ENCODE measurements around the gene SMIM41. TPM values are rescaled to one million over a fixed set of nuclear protein-coding genes. Genes with fewer than 3 reads are reported as not detected.
"Not testable (repeated sequence)": the region's sequence is repeated elsewhere in the genome, so short reads cannot be mapped to it uniquely, and the experiment has no call there.

Gene SMIM41
- total and polyA plus RNA-seq, 10 donors, result 0.64 to 8.1 (median 2.0) TPM

GRCh38 chr12:52096332-52097044 lies 17.0 kb downstream of the SMIM41 start:
- WGBS, 5 donors, result 91 to 95% (median 94%) methylated on average over 15 of the region's 15 CpGs
- H3K27me3 ChIP-seq (replicated peaks in 1 of 7), result peaks cover 0 to 30% (median 0%) of the 10 kb centered on the region in 7 donors
- no peak for TF ChIP-seq POLR2AphosphoS5 (IDR thresholded peaks at IDR 0.05)
- TF ChIP-seq POLR2A (IDR thresholded peaks at IDR 0.05), result no peak
- TF ChIP-seq, protein P1, sequence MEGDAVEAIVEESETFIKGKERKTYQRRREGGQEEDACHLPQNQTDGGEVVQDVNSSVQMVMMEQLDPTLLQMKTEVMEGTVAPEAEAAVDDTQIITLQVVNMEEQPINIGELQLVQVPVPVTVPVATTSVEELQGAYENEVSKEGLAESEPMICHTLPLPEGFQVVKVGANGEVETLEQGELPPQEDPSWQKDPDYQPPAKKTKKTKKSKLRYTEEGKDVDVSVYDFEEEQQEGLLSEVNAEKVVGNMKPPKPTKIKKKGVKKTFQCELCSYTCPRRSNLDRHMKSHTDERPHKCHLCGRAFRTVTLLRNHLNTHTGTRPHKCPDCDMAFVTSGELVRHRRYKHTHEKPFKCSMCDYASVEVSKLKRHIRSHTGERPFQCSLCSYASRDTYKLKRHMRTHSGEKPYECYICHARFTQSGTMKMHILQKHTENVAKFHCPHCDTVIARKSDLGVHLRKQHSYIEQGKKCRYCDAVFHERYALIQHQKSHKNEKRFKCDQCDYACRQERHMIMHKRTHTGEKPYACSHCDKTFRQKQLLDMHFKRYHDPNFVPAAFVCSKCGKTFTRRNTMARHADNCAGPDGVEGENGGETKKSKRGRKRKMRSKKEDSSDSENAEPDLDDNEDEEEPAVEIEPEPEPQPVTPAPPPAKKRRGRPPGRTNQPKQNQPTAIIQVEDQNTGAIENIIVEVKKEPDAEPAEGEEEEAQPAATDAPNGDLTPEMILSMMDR (IDR thresholded peaks at IDR 0.05 in 8 of 11, conservative IDR thresholded peaks at IDR 0.05 in 3 of 11), result no peak
- intact Hi-C loops (cut with DNase I; ENCODE audit: low total_unique reads), result no loop called here
- H3K4me3 ChIP-seq, result no peak overlapping the region
- no peaks in the 10 kb centered on the region for H3K9me3 ChIP-seq
- no peaks in the 10 kb centered on the region for H3K4me1 ChIP-seq
- no peak overlapping the region for H3K27ac ChIP-seq
- no peak for DNase-seq
- H3K36me3 ChIP-seq, result no peaks in the 10 kb centered on the region

- 86 to 89% (median 88%) methylated on average over 21 of the region's 21 CpGs for WGBS, 5 donors
- no peak overlapping the region for H3K4me3 ChIP-seq
- H3K4me1 ChIP-seq, result no peaks in the 10 kb centered on the region
- TF ChIP-seq, protein P1 (IDR thresholded peaks at IDR 0.05 in 8 of 11, conservative IDR thresholded peaks at IDR 0.05 in 3 of 11), result no peak
- no peak for TF ChIP-seq POLR2AphosphoS5 (IDR thresholded peaks at IDR 0.05)
- no peak for TF ChIP-seq POLR2A (IDR thresholded peaks at IDR 0.05)
- no peaks in the 10 kb centered on the region for H3K36me3 ChIP-seq
- H3K9me3 ChIP-seq, result no peaks in the 10 kb centered on the region
- intact Hi-C loops (cut with DNase I; ENCODE audit: low total_unique reads), result no loop called here
- H3K27ac ChIP-seq, result no peak overlapping the region
- DNase-seq, result peak; percentile 39
- H3K27me3 ChIP-seq (replicated peaks in 1 of 7), result peaks cover 0 to 30% (median 0%) of the 10 kb centered on the region in 7 donors
Measured at GRCh38 chr12:52097045-52097666, 17.7 kb downstream of the SMIM41 start.

GRCh38 chr12:52104431-52105089 lies 25.1 kb downstream of the SMIM41 start:
- H3K9me3 ChIP-seq; H3K4me3 ChIP-seq; H3K27ac ChIP-seq; H3K36me3 ChIP-seq; intact Hi-C loops (cut with DNase I; ENCODE audit: low total_unique reads): not testable (repeated sequence)
- DNase-seq, result peak; percentile 41
- Histone ChIP-seq H3K27me3 (replicated peaks in 1 of 7) (peaks cover 0 to 12% (median 0%) of the 10 kb centered on the region in 7 donors), H3K4me1 (peaks cover 0 to 16% (median 2%) of the 10 kb centered on the region in 6 donors)
- 48 to 59% (median 52%) methylated on average over 10 of the region's 10 CpGs for WGBS, 5 donors

DNA sequence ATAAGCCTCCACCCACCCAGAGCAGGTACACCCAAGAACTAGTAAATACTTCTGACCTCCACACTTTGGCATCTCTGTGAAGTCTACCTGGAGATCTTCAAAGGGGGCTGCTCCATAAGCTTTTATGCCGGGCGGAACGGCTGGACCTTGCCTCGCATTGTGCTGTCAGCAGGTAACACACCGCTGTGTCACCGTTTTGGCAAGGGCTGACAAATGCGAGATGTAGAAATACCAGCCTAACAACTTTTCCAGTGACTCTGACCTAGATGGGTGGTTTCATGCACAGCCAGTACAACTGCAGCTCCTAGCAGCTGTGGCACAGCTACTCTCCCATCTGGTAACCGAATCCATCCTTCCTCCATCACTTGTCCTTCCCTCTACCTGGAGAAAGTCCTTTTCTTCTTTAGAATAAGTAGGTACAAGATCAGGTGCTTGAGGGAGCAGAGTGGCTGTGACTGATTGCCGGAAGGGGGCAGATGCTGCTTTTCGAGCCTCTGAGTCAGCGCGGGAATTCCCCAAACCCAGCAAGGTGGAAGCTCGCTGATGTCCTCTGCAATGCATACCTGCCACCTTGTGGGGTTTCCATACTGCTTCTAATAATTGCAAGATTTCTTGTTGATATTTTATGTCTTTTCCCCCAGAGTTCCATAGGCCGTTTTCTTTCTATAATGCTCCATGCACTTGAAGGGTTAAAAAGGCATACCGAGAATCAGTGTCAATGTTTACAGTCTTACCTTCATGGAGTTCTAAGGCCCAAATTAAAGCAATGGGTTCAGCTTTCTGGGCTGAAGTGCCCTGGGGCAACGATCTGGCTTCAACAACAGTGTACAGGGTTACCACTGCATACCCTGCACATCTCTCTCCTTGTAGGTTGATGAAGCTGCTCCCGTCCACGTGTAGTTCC lies 37.0 kb downstream of the SMIM41 start:
- H3K4me1 ChIP-seq, result peaks cover 7 to 38% (median 25%) of the 10 kb centered on the region in 6 donors
- H3K27ac ChIP-seq; H3K4me3 ChIP-seq; H3K9me3 ChIP-seq; intact Hi-C loops (cut with DNase I; ENCODE audit: low total_unique reads); H3K36me3 ChIP-seq: not testable (repeated sequence)
- WGBS, 5 donors, result 63 to 70% (median 64%) methylated on average over 18 of the region's 18 CpGs
- TF ChIP-seq, protein P1 (IDR thresholded peaks at IDR 0.05 in 8 of 11, conservative IDR thresholded peaks at IDR 0.05 in 3 of 11), result peak in 8 of 11 experiments; percentile 16 to 61 (median 39)
- peaks cover 0 to 19% (median 0%) of the 10 kb centered on the region in 7 donors for H3K27me3 ChIP-seq (replicated peaks in 1 of 7)
- peak; percentile 79 for DNase-seq

- H3K9me3 ChIP-seq; H3K4me3 ChIP-seq; intact Hi-C loops (cut with DNase I; ENCODE audit: low total_unique reads): not testable (repeated sequence)
Measured at GRCh38 chr12:52117806-52118475, 38.4 kb downstream of the SMIM41 start.

More at GRCh38 chr12:52117806-52118475, 38.4 kb downstream of the SMIM41 start:
- not testable (repeated sequence) for H3K36me3 ChIP-seq
- peak; percentile 65 for DNase-seq
- peaks cover 11 to 47% (median 33%) of the 10 kb centered on the region in 6 donors for H3K4me1 ChIP-seq
- 82 to 89% (median 88%) methylated on average over 20 of the region's 20 CpGs for WGBS, 5 donors
- H3K27ac ChIP-seq, result peak overlapping the region in 4 of 8 donors; percentile 11 to 58 (median 51)
- peaks cover 0 to 30% (median 0%) of the 10 kb centered on the region in 7 donors for H3K27me3 ChIP-seq (replicated peaks in 1 of 7)
